WTC11 (cell line): ENCODE data around the gene NHSL2.

Experiments used
- ATF1 ChIP-seq: sonication (generic); formaldehyde crosslinking; IDR thresholded peaks from 2 replicates; pipeline ENCODE4 v1.8.1; 2023; ENCODE audit warnings: mild to moderate bottlenecking, moderate library complexity, missing genetic modification reagents
- ATF3 ChIP-seq: sonication (generic); formaldehyde crosslinking; conservative IDR thresholded peaks from 2 replicates; pipeline ENCODE4 v1.8.1; 2022; ENCODE audit warnings: mild to moderate bottlenecking, missing genetic modification reagents
- CBFB ChIP-seq: sonication (generic); formaldehyde crosslinking; IDR thresholded peaks from 2 replicates; pipeline ENCODE4 v1.8.1; 2022; ENCODE audit warnings: mild to moderate bottlenecking, low read depth, missing genetic modification reagents
- CREB1 ChIP-seq: sonication (generic); formaldehyde crosslinking; IDR thresholded peaks from 2 replicates; pipeline ENCODE4 v1.8.0; 2023; ENCODE audit warnings: mild to moderate bottlenecking, missing genetic modification reagents
- CTCF ChIP-seq: fragments of 200-600 bp; IDR thresholded peaks from 2 replicates; pipeline ENCODE4 v1.8.0; 2022; ENCODE audit warnings: antibody characterized with exemption
- IRF1 ChIP-seq: sonication (generic); formaldehyde crosslinking; IDR thresholded peaks from 2 replicates; pipeline ENCODE4 v1.8.0; 2023; ENCODE audit warnings: missing genetic modification reagents
- JUN ChIP-seq: sonication (generic); formaldehyde crosslinking; IDR thresholded peaks from 2 replicates; pipeline ENCODE4 v1.8.0; 2023; ENCODE audit warnings: mild to moderate bottlenecking, missing genetic modification reagents
- MYBL2 ChIP-seq: sonication (generic); formaldehyde crosslinking; IDR thresholded peaks from 2 replicates; pipeline ENCODE4 v1.8.1; 2023; ENCODE audit warnings: mild to moderate bottlenecking, moderate library complexity, missing genetic modification reagents
- NR2C2 ChIP-seq: sonication (generic); formaldehyde crosslinking; IDR thresholded peaks from 2 replicates; pipeline ENCODE4 v1.8.0; 2022; ENCODE audit warnings: mild to moderate bottlenecking, missing genetic modification reagents
- TCF7 ChIP-seq: sonication (generic); formaldehyde crosslinking; IDR thresholded peaks from 2 replicates; pipeline ENCODE4 v1.8.0; 2022; ENCODE audit warnings: mild to moderate bottlenecking, low read depth, missing genetic modification reagents, moderate library complexity
- TEAD4 ChIP-seq: sonication (generic); formaldehyde crosslinking; IDR thresholded peaks from 2 replicates; pipeline ENCODE4 v1.8.0; 2022; ENCODE audit warnings: mild to moderate bottlenecking, missing genetic modification reagents
- TP53 ChIP-seq: sonication (generic); formaldehyde crosslinking; IDR thresholded peaks from 2 replicates; pipeline ENCODE4 v1.8.1; 2023; ENCODE audit warnings: mild to moderate bottlenecking, missing genetic modification reagents
- USF2 ChIP-seq: sonication (generic); formaldehyde crosslinking; IDR thresholded peaks from 2 replicates; pipeline ENCODE4 v1.8.1; 2023; ENCODE audit warnings: mild to moderate bottlenecking, missing genetic modification reagents, moderate library complexity
- ZNF425 ChIP-seq: fragments of 250-450 bp; sonication (Bioruptor Pico); conservative IDR thresholded peaks from 2 replicates; pipeline ENCODE4 v1.9.0; 2021; ENCODE audit warnings: mild to moderate bottlenecking

GRCh38 chrX:72040506-72040905 lies 129.9 kb downstream of the NHSL2 start:
- TF ChIP-seq MYBL2 (CRISPR knock-in tag) (no peak), ATF1 (CRISPR knock-in tag) (no peak), CTCF (no peak), ZNF425 (CRISPR knock-in tag) (no peak), IRF1 (CRISPR knock-in tag) (no peak), TEAD4 (CRISPR knock-in tag) (no peak), NR2C2 (CRISPR knock-in tag) (no peak), TP53 (CRISPR knock-in tag) (no peak), CREB1 (no peak), TCF7 (CRISPR knock-in tag) (no peak), CBFB (CRISPR knock-in tag) (no peak), USF2 (CRISPR knock-in tag) (no peak), ATF3 (CRISPR knock-in tag) (no peak), JUN (CRISPR knock-in tag) (no peak)
